Inflammatory macrophage treated with lipopolysaccharide for 4 hours (primary cell): ENCODE measurements around the gene LGR6.
"Not testable (repeated sequence)": the region's sequence is repeated elsewhere in the genome, so short reads cannot be mapped to it uniquely, and the experiment has no call there.

Source experiments
- DNase-seq: peaks from one replicate; pipeline ENCODE4 v3.0.0-alpha.2; 2020

The LGR6 gene

GRCh38 chr1:202161151-202162046 is 32.2 kb upstream of the LGR6 start:
- DNase-seq, result peak; percentile 36

DNA sequence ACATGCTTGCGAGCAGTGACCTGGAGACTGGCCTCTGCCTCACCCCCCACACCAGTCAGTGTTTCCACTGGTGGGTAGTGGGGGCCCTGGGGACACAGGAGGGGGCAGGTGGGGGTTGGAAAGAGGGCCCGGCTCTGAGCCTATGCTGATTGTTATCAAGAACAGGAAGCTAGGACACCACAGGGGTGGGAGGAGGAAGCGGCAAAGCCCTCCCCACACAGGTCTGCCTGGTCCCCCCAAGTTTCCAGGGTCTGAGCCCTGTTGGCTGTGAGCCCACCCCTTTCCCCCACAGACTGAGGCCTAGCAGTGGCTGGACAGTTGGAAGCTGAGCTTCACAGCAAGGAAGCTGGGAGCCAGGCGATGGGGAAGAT is 31.6 kb upstream of the LGR6 start:
- no peak for DNase-seq

DNA sequence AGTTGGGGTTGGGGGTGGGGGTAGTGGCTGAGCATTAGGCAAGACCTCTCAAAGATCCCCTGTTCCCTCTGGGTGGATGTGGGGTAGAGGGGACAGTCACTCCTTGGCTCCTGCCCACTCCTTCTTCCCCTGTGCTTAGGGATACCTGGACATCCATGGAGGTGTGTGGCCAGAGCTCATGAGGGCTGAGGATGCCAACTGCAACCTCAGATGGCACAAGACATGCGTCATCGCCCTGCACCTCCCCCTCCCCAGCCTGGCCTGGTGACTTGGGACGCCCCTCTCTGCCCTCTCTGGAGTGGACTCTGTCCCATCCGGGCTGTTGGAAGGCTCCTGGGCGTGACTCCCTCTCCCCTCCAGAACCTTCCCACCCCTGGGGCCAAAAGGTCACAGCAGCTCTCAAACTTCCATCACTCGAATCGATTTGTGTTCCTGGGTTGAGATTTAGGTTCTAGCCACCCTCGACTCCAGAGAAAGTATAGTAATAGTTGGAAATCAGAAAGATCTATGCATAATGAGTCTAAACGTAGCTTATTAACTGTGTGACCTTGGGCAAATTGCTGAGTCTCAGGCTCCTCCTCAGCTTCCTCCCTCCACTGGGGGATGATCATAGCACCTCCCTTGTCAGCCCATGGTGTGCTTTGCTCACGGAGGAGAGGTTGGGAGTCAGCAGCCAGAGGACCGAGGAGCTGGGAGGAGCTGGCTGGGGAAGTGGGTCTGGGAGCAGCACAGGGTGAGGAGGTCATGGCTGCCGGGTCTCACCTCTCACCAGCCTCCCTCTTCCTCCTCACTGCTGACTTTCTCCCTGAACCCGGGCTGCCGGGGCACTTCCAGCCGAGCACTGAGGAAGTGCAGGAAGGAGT is 30.9 kb upstream of the LGR6 start:
- peak; percentile 49 for DNase-seq

DNA sequence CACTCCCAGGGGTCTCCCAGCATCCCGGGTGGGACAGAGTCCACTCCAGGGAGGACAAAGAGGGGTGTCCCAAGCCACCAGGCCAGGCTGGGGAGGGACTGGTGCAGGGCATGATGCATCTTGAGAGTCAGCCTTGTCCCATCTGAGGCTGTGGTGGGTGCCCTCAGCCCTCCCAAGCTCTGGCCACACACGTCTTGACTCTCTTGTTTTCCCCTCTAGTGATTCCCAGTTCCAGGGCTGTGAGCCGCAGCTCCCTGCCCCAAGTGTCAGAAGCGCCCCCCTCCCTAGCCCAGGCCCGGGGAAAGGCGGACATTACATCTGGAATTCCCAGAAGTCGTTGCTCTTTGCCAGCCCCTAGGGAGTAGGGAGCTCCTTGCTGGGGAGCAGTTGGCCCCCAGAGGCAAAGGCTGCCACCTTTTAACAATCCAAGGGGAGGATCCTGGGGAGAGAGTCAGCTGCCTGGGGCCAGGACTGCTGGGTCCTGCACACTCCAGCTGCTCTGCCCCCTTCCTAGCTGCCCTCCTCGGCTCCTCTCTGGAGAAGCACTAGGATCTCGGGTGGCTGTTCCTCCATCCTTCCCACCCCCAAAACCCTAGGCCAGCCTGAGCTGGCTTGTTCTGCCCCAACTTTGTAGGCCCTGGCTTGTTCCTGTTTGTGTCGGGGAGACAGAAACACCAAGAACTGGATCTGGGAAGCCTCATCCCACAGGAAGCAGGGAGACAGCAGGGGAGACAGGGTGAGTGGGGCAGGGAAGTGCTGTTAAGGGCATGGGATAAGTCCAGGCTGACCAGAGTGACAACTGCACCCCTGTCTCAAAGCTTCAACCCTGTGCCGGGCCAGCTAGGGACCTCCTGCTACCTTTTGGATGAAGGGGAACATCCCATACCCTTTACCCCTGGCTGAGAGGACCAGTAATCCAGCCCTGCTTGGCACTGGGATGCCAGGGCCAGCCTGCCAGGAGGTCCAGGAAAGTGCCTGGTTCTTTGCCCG is 30.0 kb upstream of the LGR6 start:
- DNase-seq, result no peak

- no peak for DNase-seq
Observed at GRCh38 chr1:202164271-202165037, 29.1 kb upstream of the LGR6 start.

GRCh38 chr1:202165267-202165941 is 28.2 kb upstream of the LGR6 start:
- no peak for DNase-seq

- DNase-seq, result no peak
Observed at GRCh38 chr1:202165942-202166843, 27.4 kb upstream of the LGR6 start.

DNA sequence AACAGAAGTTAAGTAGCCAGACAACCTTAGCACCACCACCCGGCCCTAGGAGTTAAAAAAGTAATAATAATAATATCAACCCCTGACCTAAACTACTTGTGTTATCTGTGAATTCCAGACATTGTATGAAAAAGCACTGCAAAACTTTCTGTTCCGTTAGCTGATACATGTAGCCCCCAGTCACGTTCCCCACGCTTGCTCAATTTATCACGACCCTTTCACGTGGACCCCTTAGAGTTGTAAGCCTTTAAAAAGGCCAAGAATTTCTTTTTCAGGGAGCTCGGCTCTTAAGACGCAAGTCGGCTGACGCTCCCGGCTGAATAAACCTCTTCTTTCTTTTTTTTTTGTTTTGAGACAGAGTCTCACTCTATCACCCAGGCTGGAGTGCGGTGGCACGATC is 26.5 kb upstream of the LGR6 start:
- DNase-seq, result not testable (repeated sequence)

DNA sequence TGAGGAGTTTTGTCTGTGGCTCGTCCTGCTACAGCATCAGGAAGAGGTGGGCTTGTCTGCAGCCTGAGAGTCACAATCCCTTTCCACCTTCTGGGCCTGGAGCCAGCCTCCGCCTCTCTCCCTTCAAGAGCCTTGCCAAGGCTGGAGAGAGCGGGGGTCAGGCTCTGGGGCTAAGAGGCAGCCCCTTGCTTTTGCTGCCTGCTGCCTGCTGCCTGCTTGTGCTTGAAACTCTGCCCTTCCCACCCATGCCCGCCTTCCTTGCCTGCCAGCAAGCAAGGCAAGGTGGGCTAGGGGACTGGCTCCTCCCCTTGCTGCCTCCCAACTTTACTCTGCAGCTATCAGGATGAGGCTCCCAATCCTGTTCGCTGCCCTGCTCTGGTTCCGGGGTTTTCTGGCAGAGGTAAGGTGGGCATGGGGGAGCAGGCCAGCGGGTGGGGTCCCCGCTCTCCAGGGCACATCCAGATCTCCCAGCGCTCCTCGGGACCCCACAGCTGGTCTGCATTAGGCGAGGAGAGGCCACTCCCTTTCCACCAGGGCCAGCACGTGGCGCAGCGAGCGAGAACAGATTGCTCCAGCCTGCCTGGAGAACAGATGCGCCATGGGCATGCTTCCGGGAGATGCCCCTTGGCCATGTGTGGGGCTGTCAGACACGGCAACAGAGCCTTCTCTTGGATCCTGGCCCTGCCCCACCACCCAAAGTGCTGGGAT is 25.7 kb upstream of the LGR6 start:
- DNase-seq, result no peak

- DNase-seq, result no peak
Observed at GRCh38 chr1:202168861-202169260, 24.7 kb upstream of the LGR6 start.

DNA sequence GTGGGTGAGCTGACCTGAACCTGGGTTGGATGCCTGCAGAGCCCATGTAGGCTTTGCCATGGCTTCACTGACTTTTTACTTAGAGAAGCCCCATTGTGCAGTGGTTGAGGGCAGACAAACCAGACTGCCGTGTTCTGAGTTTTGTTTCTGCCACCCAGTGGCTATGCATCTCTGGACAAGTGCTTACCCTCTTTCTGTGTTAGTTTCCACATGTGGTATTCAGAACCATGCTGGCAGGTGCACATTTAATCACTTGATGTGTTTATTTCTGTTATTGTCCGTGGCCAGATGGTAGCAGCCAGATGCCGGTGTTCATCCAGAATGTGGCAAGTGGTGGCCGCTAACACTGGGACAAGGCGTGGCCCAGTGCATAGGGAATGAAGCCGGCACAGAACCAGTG is 22.9 kb upstream of the LGR6 start:
- DNase-seq, result no peak

- DNase-seq, result no peak
Observed at GRCh38 chr1:202171292-202172014, 22.1 kb upstream of the LGR6 start.

- no peak for DNase-seq
Observed at GRCh38 chr1:202172015-202172355, 21.6 kb upstream of the LGR6 start.

DNA sequence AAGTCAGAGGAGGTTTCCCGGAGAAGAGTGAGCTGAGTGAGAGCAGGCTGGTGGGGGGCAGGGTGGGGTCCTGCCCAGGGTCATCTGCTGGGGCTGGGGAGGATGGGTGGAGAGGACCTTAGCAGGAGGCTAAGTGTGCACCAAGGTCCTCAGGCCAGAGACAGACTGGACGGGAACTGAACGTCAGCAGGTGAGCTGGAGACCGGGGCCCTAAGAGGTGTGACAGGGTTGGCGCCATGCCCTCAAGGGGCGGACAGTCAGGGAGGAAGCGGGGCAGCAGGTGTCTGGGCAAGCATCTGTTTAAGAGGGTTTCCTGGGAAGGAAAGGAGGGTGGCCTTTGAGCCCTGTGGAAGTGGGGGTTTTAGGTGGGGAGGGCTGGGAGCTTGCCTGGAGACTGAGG is 19.6 kb upstream of the LGR6 start:
- no peak for DNase-seq

DNA sequence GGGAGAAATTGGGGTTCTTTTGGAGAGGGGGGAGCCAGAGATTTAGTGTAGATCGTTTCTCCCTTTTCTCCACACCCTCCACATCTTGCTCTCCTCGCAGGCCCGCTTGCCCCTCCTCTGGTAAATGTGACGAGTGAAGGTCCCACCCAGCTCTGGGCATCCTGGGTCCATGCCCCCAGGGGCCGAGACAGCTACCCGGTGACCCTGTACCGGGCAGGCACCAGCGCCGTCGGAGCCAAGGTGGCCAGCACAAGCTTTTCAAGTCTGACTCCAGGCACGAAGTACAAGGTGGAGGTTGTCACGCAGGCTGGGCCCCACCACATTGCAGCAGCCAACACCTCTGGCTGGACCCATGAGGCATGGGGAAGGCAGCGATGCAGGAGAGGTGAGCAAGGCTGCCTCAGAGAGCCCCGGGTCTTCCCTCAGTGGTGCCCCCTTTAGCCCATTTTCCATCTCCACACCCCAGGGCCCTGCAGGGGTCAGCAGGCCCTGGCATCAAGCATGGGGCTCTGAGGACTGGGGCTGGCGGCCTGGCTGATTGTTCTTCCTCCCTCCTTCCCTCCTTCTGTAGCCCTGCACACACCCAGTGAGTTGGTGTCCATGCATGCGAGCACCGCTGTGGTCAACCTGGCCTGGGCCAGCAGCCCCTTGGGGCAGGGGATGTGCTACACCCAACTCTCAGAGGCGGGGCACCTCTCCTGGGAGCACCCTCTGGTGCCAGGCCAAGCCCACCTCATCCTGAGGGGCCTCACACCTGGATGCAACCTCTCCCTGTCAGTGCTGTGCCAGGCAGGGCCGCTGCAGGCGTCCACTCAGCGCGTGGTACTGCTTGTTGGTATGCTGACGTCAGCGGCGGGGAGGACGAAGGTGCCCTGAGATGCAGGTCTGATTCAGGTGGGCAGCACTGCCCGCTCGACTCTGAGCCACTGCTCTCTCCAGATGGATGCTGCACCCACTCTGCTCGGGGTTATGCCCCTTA is 16.4 kb upstream of the LGR6 start:
- no peak for DNase-seq

- no peak for DNase-seq
Observed at GRCh38 chr1:202179828-202180750, 13.5 kb upstream of the LGR6 start.

- DNase-seq, result not testable (repeated sequence)
Observed at GRCh38 chr1:202180751-202181139, 12.9 kb upstream of the LGR6 start.
